NT2/D1 (cell line): ENCODE measurements around the gene SGIP1.

ENCODE experiments used
- SUZ12 ChIP-seq: IDR thresholded peaks from 2 replicates; pipeline ENCODE4 v1.6.1; 2011; ENCODE audit not compliant: insufficient read length, insufficient read depth; ENCODE audit errors: extremely low read depth
- YY1 ChIP-seq: IDR thresholded peaks from 2 replicates; pipeline ENCODE4 v1.6.1; 2011; ENCODE audit not compliant: insufficient read length, insufficient read depth

DNA sequence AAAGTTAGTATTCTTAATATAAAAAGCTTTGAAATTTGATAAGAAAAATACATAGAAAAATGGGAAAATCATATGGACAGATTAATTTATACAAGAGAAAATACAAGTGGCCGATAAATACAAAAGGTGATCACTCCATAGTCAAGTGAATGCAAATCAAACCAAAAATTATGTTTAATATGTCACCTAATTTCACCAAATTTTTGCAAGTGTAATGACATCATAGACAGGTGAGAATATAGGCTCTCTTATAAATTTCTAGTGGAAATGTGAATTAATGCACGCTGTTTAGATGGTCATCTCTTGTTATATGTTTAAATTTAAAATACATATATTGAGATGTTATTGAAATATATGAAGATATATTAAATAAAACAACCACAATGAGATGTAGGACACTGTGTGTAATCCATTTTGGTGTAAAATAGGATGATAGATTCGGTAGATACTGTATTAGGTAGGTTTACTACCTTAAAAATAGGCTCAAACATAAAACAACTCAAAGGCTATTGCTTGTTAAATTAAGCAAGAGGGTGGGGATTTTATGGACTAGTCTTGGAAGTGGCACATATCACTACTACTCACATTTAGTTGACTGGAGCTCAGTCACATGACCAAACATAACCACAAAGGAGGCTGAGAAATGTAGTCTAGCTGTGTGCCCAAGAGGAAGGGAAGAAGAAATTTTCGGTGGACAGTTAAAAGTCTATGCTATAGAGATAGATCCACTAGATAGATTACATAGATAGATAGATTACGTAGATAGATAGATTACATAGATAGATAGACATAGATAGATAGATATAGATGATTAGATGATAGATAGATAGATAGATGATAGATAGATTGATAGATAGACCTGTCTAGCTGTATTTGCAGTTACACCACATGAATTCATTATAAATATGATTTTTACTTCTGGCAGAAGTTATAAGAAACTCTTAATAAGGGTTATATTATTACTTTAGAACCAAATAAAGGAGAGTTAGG, 258.0 kb downstream of the SGIP1 start:
- TF ChIP-seq SUZ12 (no peak), YY1 (no peak)
